BJ (cell line): ENCODE measurements around the gene GIMAP4. TPM values are rescaled to one million over a fixed set of nuclear protein-coding genes. Genes with fewer than 3 reads are reported as not detected.

ENCODE experiments used
- CTCF ChIA-PET: fragments of 350-600 bp; formaldehyde crosslinking; extraction: SDS; loops from one replicate; lab custom pipeline; 2021; ENCODE audit warnings: antibody characterized with exemption, inconsistent platforms; lab: Yijun Ruan, JAX
- POLR2A ChIA-PET: fragments of 300-600 bp; sonication (Branson Sonifier 250); formaldehyde crosslinking; extraction: SDS; loops from one replicate; lab custom pipeline; 2021; ENCODE audit warnings: antibody characterized with exemption; lab: Charles Lee
- DNase-seq: peaks from one replicate; pipeline ENCODE4 v3.0.0-alpha.2; 2011; ENCODE audit warnings: low read depth
- H3K27me3 ChIP-seq: 2 replicates; pipeline ENCODE4 v1.6.0; 2011; ENCODE audit warnings: low read length; ENCODE audit not compliant: control insufficient read depth, insufficient read depth
- H3K36me3 ChIP-seq: 2 replicates; pipeline ENCODE4 v1.5.1; 2011; ENCODE audit warnings: low read length; ENCODE audit not compliant: control insufficient read depth, insufficient read depth
- H3K4me3 ChIP-seq: 2 replicates; pipeline ENCODE4 v1.5.1; 2011; ENCODE audit warnings: low read depth, mild to moderate bottlenecking, control low read depth, low read length
- CTCF ChIP-seq: IDR thresholded peaks from 2 replicates; pipeline ENCODE4 v1.5.1; 2011; ENCODE audit warnings: low read depth, mild to moderate bottlenecking, control low read depth, inconsistent platforms, low read length, moderate library complexity; ENCODE audit not compliant: insufficient read depth
- polyA plus RNA-seq: library from polyadenylated mRNA; depleted of rRNA; stranded (reverse); fragments of >200 nt; gene quantifications from 2 replicates; pipeline ENCODE4 v1.2.3, GENCODE V29; 2011

The GIMAP4 gene
- polyA plus RNA-seq, 1 experiment = not detected

GRCh38 chr7:150580638-150581394 is 13.6 kb downstream of the GIMAP4 start:
- DNase-seq = no peak
- Histone ChIP-seq H3K27me3 (no peaks in the 10 kb centered on the region), H3K36me3 (no peaks in the 10 kb centered on the region), H3K4me3 (no peak overlapping the region)
- TF ChIP-seq CTCF = no peak
- ChIA-PET POLR2A (no interaction called here), CTCF (interaction anchor here (0.8 kb wide), 1 partner anchor 60 kb away, joined by 3 read pairs; no protein-coding TSS in a partner anchor)

GRCh38 chr7:150585199-150585598 is 18.0 kb downstream of the GIMAP4 start:
- Histone ChIP-seq H3K4me3 (no peak overlapping the region), H3K27me3 (no peaks in the 10 kb centered on the region), H3K36me3 (no peaks in the 10 kb centered on the region)
- CTCF ChIA-PET = interaction anchor here (0.7 kb wide), 1 partner anchor 24 kb away, joined by 3 read pairs; no protein-coding TSS in a partner anchor
- POLR2A ChIA-PET = no interaction called here
- no peak for TF ChIP-seq CTCF
- DNase-seq = no peak

- no peak for TF ChIP-seq CTCF
- POLR2A ChIA-PET = no interaction called here
- DNase-seq = no peak
Measured at GRCh38 chr7:150586068-150586784, 19.0 kb downstream of the GIMAP4 start.

DNA sequence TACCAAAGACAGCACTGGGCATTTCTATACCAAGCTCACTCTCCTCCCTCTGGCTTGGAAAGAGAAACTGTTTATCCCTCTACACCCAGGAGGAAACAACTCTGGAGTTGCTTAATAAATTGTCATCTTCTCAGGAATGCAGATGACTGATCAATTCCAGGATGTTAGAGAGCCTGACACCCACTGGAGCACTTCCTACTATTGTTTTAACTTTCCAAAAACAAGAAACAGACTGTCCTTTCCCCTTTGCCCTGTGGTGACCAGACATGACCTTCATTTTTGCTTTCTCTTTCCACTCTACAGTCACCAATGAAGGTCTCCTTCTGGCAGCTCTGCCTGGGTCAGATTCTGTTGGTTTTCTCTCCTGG is 19.6 kb downstream of the GIMAP4 start:
- H3K4me3 ChIP-seq = no peak overlapping the region
- TF ChIP-seq CTCF = no peak
- no peaks in the 10 kb centered on the region for H3K36me3 ChIP-seq
- ChIA-PET POLR2A (no interaction called here), CTCF (no interaction called here)
- H3K27me3 ChIP-seq = no peaks in the 10 kb centered on the region
- DNase-seq = no peak

More at GRCh38 chr7:150586068-150586784, 19.0 kb downstream of the GIMAP4 start:
- Histone ChIP-seq H3K27me3 (no peaks in the 10 kb centered on the region), H3K4me3 (no peak overlapping the region), H3K36me3 (no peaks in the 10 kb centered on the region)
- CTCF ChIA-PET = no interaction called here

DNA sequence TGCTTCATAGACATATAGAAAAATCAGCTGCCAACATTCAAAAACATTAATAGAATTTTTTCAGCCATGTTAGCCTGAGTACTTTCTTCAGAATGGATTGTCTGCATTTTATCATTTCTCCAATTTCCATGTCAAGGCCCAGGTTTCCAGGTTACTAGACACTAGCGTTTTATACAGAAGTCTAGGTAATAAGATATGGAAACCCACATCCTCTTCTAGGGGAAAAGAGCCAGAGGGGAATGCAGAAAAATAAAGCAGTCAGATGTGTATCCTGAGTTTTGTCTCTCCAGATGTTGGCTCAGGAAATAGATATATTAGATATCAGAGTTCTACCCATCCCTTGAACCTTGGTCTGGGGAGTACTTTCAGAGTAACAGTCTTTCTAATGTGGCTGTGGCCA is 20.4 kb downstream of the GIMAP4 start:
- ChIA-PET POLR2A (no interaction called here), CTCF (no interaction called here)
- no peaks in the 10 kb centered on the region for H3K36me3 ChIP-seq
- no peak for TF ChIP-seq CTCF
- no peak overlapping the region for H3K4me3 ChIP-seq
- H3K27me3 ChIP-seq = no peaks in the 10 kb centered on the region
- no peak for DNase-seq
